GM20000 (cell line): ENCODE data around the gene LILRB3.
"Not testable (repeated sequence)": the region's sequence is repeated elsewhere in the genome, so short reads cannot be mapped to it uniquely, and the experiment has no call there.

Experiments used
- DNase-seq: peaks from one replicate; pipeline ENCODE4 v3.0.0; 2012; ENCODE audit warnings: low spot score
- CTCF ChIP-seq: IDR thresholded peaks from 2 replicates; pipeline ENCODE4 v1.5.1; 2012; ENCODE audit warnings: mild to moderate bottlenecking, control low read depth; ENCODE audit errors: extremely low read depth, missing control alignments

The LILRB3 gene

GRCh38 chr19:54186351-54186750 lies 36.5 kb downstream of the LILRB3 start:
- no peak for TF ChIP-seq CTCF
- no peak for DNase-seq

GRCh38 chr19:54183431-54183830 lies 39.4 kb downstream of the LILRB3 start:
- no peak for TF ChIP-seq CTCF
- no peak for DNase-seq

- DNase-seq = not testable (repeated sequence)
These were observed 40.9 kb downstream of the LILRB3 start for GRCh38 chr19:54181894-54182293.

- TF ChIP-seq CTCF = no peak
- DNase-seq = no peak
These were observed 42.1 kb downstream of the LILRB3 start for GRCh38 chr19:54180691-54181091.

- TF ChIP-seq CTCF = no peak
- peak; percentile 35 for DNase-seq
These were observed 42.8 kb downstream of the LILRB3 start for GRCh38 chr19:54179921-54180461.

GRCh38 chr19:54179262-54179852 lies 43.5 kb downstream of the LILRB3 start:
- no peak for DNase-seq
- TF ChIP-seq CTCF = no peak

- no peak for DNase-seq
- no peak for TF ChIP-seq CTCF
These were observed 44.1 kb downstream of the LILRB3 start for GRCh38 chr19:54178581-54179261.
